Measurements from ENCODE around the gene TEAD3.

GRCh38 chr6:35443341-35444030 lies 53.4 kb downstream of the TEAD3 start:
- TF ChIP-seq, protein P1, sequence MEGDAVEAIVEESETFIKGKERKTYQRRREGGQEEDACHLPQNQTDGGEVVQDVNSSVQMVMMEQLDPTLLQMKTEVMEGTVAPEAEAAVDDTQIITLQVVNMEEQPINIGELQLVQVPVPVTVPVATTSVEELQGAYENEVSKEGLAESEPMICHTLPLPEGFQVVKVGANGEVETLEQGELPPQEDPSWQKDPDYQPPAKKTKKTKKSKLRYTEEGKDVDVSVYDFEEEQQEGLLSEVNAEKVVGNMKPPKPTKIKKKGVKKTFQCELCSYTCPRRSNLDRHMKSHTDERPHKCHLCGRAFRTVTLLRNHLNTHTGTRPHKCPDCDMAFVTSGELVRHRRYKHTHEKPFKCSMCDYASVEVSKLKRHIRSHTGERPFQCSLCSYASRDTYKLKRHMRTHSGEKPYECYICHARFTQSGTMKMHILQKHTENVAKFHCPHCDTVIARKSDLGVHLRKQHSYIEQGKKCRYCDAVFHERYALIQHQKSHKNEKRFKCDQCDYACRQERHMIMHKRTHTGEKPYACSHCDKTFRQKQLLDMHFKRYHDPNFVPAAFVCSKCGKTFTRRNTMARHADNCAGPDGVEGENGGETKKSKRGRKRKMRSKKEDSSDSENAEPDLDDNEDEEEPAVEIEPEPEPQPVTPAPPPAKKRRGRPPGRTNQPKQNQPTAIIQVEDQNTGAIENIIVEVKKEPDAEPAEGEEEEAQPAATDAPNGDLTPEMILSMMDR (IDR thresholded peaks at IDR 0.05), result no peak
- no peak for TF ChIP-seq POLR2A (IDR thresholded peaks at IDR 0.05)
- TF ChIP-seq EP300 (IDR thresholded peaks at IDR 0.05), result no peak

Data from sigmoid colon (tissue), 4 donors.